ENCODE measurements around the gene WDR18. TPM values are rescaled to one million over a fixed set of nuclear protein-coding genes. Genes with fewer than 3 reads are reported as not detected.

Gene WDR18
- total RNA-seq, 1 experiment from 2014 or later: 94.7 TPM

DNA sequence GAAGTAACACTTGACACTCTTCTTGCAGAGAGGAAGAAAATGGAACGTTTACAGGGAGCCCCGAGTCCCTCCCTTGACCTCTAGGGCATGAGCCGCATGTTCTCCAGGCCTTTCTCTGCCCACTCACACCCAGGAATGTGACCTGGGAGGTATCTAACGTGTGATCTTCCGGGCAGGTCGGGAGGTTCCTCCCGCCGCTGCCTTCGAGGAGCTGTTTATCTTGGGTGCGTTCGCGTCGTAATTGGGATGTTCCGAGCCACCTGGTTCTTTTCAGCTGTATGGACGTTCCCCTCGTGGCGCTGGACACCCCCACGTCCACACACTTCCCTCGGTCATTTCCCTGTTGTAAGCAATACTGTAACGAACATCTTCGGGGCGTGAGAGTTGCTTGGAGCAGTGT, 44.7 kb upstream of the WDR18 start:
- Histone ChIP-seq H3K4ac (ENCODE audit: low read depth, low read length) (no peak overlapping the region), H4K20me1 (ENCODE audit: control insufficient read depth, insufficient read depth, insufficient read length) (peaks cover 3% of the 10 kb centered on the region), H2BK20ac (ENCODE audit: low read depth, low read length, poor library complexity, severe bottlenecking) (no peak overlapping the region), H3K4me1 (ENCODE audit: insufficient read depth, low read length) (no peaks in the 10 kb centered on the region), H3K23ac (ENCODE audit: insufficient read length, low read depth, low read length) (no peak overlapping the region), H3T11ph (ENCODE audit: low read length) (no peak overlapping the region), H2AFZ (ENCODE audit: low read length) (no peak overlapping the region), H2BK5ac (ENCODE audit: insufficient read length, low read length) (no peak overlapping the region), H3K18ac (ENCODE audit: insufficient read length, low read depth, low read length) (no peak overlapping the region), H3K56ac (ENCODE audit: insufficient read length, low read depth, low read length) (no peak overlapping the region), H2AK5ac (ENCODE audit: insufficient read length, low read length) (no peak overlapping the region), H3K27me3 (ENCODE audit: insufficient read depth, low read length) (no peaks in the 10 kb centered on the region), H4K8ac (replicated peaks; ENCODE audit: insufficient read length, low read depth, low read length) (no peak overlapping the region), H3K4me2 (ENCODE audit: insufficient read depth, insufficient read length, low read length) (no peak overlapping the region), H3K27ac (ENCODE audit: insufficient read length, low read depth, low read length) (no peak overlapping the region), H3K79me1 (ENCODE audit: insufficient read depth, low read depth, low read length, poor library complexity, severe bottlenecking) (no peaks in the 10 kb centered on the region), H4K91ac (ENCODE audit: insufficient read length, low read depth, low read length) (no peak overlapping the region), H3K23me2 (ENCODE audit: insufficient read length, low read depth, low read length, poor library complexity, severe bottlenecking) (no peaks in the 10 kb centered on the region), H3K14ac (ENCODE audit: insufficient read depth, low read length) (no peak overlapping the region), H3K9me3 (ENCODE audit: control insufficient read depth, low read depth, low read length) (no peaks in the 10 kb centered on the region), H2BK12ac (ENCODE audit: insufficient read length, low read depth, low read length) (no peak overlapping the region), H2BK120ac (ENCODE audit: low read depth, low read length, poor library complexity, severe bottlenecking) (no peak overlapping the region), H2BK15ac (ENCODE audit: low read depth, low read length) (no peak overlapping the region), H3K79me2 (ENCODE audit: insufficient read depth, low read length) (peaks cover 10% of the 10 kb centered on the region; the same call in 1 of the 2 replicates), H3K9ac (ENCODE audit: extremely low read depth, insufficient read length, low read length) (no peak overlapping the region), H4K5ac (ENCODE audit: insufficient read length, low read depth, low read length) (no peak overlapping the region)
- peaks cover 19 to 52% (median 50%) of the 10 kb centered on the region in 3 experiments; a peak in 6 of 7 replicates for H3K36me3 Mint-ChIP-seq (ENCODE audit: insufficient read depth in 1 of 3, low read depth in 3 of 3)
- no CpG with 5 or more reads among the region's 22 CpGs for WGBS (ENCODE audit: extremely low coverage, insufficient read length, low lambda C conversion rate)
- no peak overlapping the region for H3K4me3 Mint-ChIP-seq
- peak overlapping the region in 2 of 3 experiments; percentile 84 to 89; a peak in 4 of 7 replicates for H3K27ac Mint-ChIP-seq
- no peaks in the 10 kb centered on the region; the same call in 1 of the 2 replicates for H3K27me3 Mint-ChIP-seq (ENCODE audit: low read depth)
- H3K4me1 Mint-ChIP-seq: 0 out of 4 replicates have a peak, but pooled peaks cover 0 to 3% of the 10 kb centered on the region in 2 experiments
- DNase-seq: no peak
- TF ChIP-seq, protein P1, sequence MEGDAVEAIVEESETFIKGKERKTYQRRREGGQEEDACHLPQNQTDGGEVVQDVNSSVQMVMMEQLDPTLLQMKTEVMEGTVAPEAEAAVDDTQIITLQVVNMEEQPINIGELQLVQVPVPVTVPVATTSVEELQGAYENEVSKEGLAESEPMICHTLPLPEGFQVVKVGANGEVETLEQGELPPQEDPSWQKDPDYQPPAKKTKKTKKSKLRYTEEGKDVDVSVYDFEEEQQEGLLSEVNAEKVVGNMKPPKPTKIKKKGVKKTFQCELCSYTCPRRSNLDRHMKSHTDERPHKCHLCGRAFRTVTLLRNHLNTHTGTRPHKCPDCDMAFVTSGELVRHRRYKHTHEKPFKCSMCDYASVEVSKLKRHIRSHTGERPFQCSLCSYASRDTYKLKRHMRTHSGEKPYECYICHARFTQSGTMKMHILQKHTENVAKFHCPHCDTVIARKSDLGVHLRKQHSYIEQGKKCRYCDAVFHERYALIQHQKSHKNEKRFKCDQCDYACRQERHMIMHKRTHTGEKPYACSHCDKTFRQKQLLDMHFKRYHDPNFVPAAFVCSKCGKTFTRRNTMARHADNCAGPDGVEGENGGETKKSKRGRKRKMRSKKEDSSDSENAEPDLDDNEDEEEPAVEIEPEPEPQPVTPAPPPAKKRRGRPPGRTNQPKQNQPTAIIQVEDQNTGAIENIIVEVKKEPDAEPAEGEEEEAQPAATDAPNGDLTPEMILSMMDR (conservative IDR thresholded peaks at IDR 0.05): no peak
- no peaks in the 10 kb centered on the region for H3K9me3 Mint-ChIP-seq

Data from H9 (cell line).